Measurements from ENCODE around the gene ARX. TPM values are rescaled to one million over a fixed set of nuclear protein-coding genes. Genes with fewer than 3 reads are reported as not detected.

ARX gene
- polyA plus RNA-seq, 3 donors from 2014 or later: not detected

DNA sequence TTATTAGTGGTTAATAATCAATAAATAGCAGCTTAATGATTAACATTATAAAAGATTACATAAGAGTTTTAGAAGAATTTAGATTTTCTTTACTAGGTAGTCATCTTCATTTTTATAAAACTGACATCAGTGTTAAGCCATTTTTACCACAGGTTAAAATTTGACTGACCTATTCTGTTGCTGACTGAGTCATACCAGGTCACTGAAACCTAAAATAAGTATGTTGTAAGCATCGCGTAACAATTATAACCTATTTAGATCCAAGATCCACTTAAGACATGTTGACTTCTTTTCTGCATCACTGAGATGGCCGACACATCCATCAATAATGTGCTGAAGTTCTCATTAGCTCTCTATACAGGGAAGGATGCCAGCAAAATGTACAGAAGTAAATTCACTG, 36.7 kb downstream of the ARX start:
- DNase-seq: no peak
- Mint-ChIP-seq H3K27me3 (ENCODE audit: low read depth in 3 of 3) (peaks cover 0 to 3% (median 0%) of the 10 kb centered on the region in 3 donors), H3K27ac (no peak overlapping the region), H3K36me3 (peaks cover 0 to 5% (median 0%) of the 10 kb centered on the region in 3 donors), H3K4me3 (no peak overlapping the region), H3K9me3 (no peaks in the 10 kb centered on the region), H3K4me1 (peaks cover 0 to 2% of the 10 kb centered on the region in 2 donors)

DNA sequence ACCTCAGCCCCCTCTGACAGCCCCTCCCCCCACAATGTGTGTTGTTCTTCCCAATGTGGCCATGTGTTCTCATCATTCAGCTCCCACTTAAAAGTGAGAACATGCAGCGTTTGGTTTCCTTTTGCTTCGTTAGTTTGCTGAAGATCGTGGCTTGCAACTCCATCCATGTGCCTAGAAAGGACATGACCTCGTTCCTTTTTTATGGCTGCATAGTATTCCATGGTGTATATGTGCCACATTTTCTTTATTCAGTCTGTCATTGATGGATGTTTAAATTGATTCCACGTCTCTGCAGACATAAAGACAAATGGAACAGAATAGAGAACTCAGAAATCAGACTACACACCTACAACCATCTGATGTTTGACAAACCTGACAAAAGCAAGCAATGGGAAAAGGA, 46.0 kb downstream of the ARX start:
- Mint-ChIP-seq H3K27me3 (ENCODE audit: low read depth in 3 of 3) (peaks cover 0 to 7% (median 2%) of the 10 kb centered on the region in 3 donors), H3K27ac (no peak overlapping the region), H3K9me3 (peaks cover 0 to 2% (median 0%) of the 10 kb centered on the region in 6 donors)

DNA sequence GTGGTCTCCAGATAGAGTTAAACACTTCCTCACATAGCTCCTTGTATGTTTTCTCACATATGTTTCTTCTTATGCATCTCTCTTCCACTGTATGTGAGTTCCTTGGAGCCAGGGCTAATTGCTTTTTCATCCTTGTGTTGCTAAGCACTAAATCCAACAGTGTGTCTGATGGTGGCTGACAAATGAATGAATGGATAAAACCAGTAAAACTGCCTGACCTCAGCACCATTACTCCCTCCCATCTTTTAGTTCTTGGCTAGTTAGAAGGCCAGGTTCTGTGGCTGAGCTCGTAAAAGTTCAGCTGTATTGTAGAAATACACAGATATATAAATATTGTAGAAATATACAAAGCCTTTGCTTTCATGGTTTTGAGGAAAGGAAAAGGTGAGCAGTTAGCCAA, 50.4 kb downstream of the ARX start:
- no peaks in the 10 kb centered on the region for H3K4me1 Mint-ChIP-seq
- H3K36me3 Mint-ChIP-seq: no peaks in the 10 kb centered on the region
- peaks cover 0 to 2% (median 0%) of the 10 kb centered on the region in 6 donors for H3K9me3 Mint-ChIP-seq
- H3K27me3 Mint-ChIP-seq (ENCODE audit: low read depth in 3 of 3): peaks cover 2% of the 10 kb centered on the region in 3 donors
- peak overlapping the region in 1 of 6 donors; percentile 24 for H3K27ac Mint-ChIP-seq
- no peak overlapping the region for H3K4me3 Mint-ChIP-seq
- DNase-seq: no peak

More for the DNA sequence above, 46.0 kb downstream of the ARX start:
- no peaks in the 10 kb centered on the region for H3K4me1 Mint-ChIP-seq
- no peak for DNase-seq
- no peaks in the 10 kb centered on the region for H3K36me3 Mint-ChIP-seq
- H3K4me3 Mint-ChIP-seq: no peak overlapping the region

GRCh38 chrX:24963823-24964222, 51.9 kb downstream of the ARX start:
- DNase-seq: no peak
- Mint-ChIP-seq H3K27ac (no peak overlapping the region), H3K4me3 (no peak overlapping the region), H3K27me3 (ENCODE audit: low read depth in 3 of 3) (peaks cover 2% of the 10 kb centered on the region in 3 donors), H3K4me1 (no peaks in the 10 kb centered on the region), H3K9me3 (no peaks in the 10 kb centered on the region), H3K36me3 (no peaks in the 10 kb centered on the region)

DNA sequence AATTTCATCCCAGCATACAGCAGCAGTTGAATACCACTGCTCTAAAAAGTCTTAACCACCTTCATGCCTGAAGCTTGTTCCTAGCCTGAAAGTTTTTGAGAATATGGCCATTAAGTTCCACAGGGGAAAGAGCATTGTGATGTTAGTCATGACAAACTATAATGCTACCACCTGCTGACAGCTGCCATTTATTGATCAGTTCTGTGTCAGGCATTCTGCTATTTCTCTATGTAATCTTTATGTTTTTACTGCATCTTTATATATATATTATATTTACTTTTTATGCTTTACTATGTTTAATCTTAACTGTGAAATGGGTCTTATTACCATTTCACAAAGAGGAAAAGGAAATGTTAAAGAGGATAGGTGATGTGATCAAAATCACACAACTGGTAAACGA, 54.0 kb downstream of the ARX start:
- Mint-ChIP-seq H3K4me1 (no peaks in the 10 kb centered on the region), H3K4me3 (no peak overlapping the region), H3K27ac (no peak overlapping the region), H3K36me3 (no peaks in the 10 kb centered on the region), H3K27me3 (ENCODE audit: low read depth in 3 of 3) (peaks cover 2 to 4% (median 2%) of the 10 kb centered on the region in 3 donors), H3K9me3 (no peaks in the 10 kb centered on the region)
- no peak for DNase-seq

DNA sequence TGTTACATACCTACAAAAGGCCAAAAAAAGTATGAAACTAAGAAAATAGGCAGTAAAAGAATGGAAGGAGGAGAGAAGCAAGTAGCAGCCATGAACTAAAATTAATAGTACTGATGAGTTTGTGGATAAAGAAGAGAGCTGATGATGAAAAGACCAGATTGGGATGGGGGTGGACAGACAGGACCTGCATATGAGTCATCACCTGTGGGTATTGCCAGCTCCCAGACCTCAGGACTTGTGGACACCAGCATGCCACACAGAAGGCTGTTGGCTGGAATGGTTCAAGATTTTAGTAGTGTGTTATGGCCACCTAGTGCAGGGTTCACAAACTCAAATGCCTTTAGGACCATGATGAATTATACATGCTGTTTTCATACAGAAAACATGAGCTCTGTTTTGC, 58.9 kb downstream of the ARX start:
- DNase-seq: no peak
- peaks cover 2 to 3% (median 2%) of the 10 kb centered on the region in 3 donors for H3K27me3 Mint-ChIP-seq (ENCODE audit: low read depth in 3 of 3)
- H3K9me3 Mint-ChIP-seq: no peaks in the 10 kb centered on the region
- no peak overlapping the region for H3K4me3 Mint-ChIP-seq
- H3K27ac Mint-ChIP-seq: peak overlapping the region in 1 of 6 donors; percentile 19
- H3K36me3 Mint-ChIP-seq: no peaks in the 10 kb centered on the region
- H3K4me1 Mint-ChIP-seq: peaks cover 0 to 6% of the 10 kb centered on the region in 2 donors

- peaks cover 0 to 6% of the 10 kb centered on the region in 2 donors for H3K4me1 Mint-ChIP-seq
- no peaks in the 10 kb centered on the region for H3K9me3 Mint-ChIP-seq
- H3K4me3 Mint-ChIP-seq: no peak overlapping the region
- H3K27me3 Mint-ChIP-seq (ENCODE audit: low read depth in 3 of 3): peaks cover 0 to 5% (median 2%) of the 10 kb centered on the region in 3 donors
- no peak for DNase-seq
- peaks cover 0 to 3% (median 0%) of the 10 kb centered on the region in 3 donors for H3K36me3 Mint-ChIP-seq
- no peak overlapping the region for H3K27ac Mint-ChIP-seq
Observed at GRCh38 chrX:24955372-24955930, 60.3 kb downstream of the ARX start.

DNA sequence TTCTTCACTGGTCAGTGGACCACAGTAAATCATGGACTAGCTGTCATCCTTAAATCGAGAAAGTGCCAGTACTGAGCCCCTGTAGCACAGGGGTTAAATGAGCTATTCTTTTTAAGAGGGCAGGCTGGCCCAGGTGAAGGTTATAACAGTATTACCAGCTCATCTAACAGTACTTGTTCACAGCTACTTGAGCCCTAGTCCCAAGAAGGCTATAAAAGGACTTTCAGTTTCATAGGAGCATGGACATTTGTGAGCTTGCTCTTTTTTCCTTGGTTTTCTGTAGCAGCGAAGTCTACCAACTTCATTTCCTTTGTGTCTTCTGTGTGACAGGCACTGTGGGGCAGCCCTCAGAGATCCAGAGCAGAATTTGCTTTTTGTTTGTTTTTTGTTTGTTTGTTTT, 61.0 kb downstream of the ARX start:
- Mint-ChIP-seq H3K36me3 (peaks cover 0 to 3% (median 0%) of the 10 kb centered on the region in 3 donors), H3K27ac (no peak overlapping the region), H3K27me3 (ENCODE audit: low read depth in 3 of 3) (peaks cover 0 to 5% (median 2%) of the 10 kb centered on the region in 3 donors), H3K4me1 (peaks cover 0 to 6% of the 10 kb centered on the region in 2 donors), H3K9me3 (no peaks in the 10 kb centered on the region), H3K4me3 (no peak overlapping the region)
- no peak for DNase-seq

All from immature natural killer cell (primary cell).